Measurements from ENCODE around the gene DERL3. TPM values are rescaled to one million over a fixed set of nuclear protein-coding genes. Genes with fewer than 3 reads are reported as not detected.
A peak's percentile ranks its signal among the peaks of the same experiment; 100 is the strongest.

Gene DERL3
- total and polyA plus RNA-seq, 2 donors (not counting 1 experiment from before 2014, with no cell fraction given): 77.0 to 142 TPM

DNA sequence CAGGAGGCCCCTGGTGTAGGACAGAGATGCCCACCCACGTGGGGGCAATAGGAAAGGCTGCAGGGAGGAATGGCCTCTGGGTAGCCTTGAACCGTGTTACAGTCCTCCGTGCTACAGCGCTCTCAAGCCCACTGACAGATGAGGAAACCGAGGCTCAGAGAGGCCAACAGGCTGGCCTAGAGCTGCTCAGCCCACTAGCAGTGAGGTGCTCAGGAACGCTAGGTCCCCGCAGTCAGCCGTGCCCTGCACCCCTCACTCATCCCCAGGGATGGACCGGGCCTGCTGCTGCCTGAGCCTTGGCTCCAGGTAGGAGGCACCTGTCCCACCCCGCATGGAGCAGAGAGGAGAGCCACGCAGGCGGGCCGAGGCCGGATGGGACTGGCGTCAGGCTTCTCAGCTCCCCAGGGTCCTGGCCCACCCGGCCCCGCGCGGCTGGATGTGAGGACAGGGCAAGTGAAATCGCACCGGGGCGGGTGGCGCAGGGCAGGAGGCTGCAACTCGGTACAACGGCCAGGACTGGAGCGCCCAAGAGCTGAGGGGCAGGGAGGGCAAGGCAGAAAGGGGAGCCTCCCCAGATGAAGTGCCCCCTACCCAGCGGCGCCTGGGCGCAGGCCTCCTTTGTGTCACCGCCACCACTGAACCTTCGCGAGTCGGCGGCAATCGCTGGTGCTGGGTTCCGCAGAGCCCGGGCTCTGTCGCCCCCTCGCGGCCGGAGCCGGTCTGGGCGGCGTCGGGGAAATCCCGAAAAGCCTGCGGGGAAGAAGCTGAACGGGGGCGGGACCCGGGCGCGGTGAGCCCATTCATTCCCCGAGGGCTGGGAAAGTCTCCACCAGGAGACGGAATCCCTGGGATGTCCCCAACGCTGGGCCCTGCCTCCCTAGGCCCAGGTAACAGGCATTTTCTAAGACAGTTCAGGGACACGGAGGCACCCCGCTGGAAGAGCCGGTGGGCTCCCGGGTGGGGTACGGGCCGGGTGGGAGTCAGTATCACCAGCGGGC lies 10.5 kb upstream of the DERL3 start:
- Histone ChIP-seq H3K27ac (ENCODE audit: low read length in 2 of 2) (no peak overlapping the region), H3K27me3 (replicated peaks in 1 of 4; ENCODE audit: control extremely low read depth in 1 of 4, control insufficient read depth in 3 of 4, insufficient read depth in 4 of 4, low read length in 3 of 4) (no peaks in the 10 kb centered on the region), H3K4me1 (ENCODE audit: control insufficient read depth in 2 of 2, insufficient read depth in 2 of 2, low read length in 2 of 2) (peaks cover 38 to 62% of the 10 kb centered on the region in 2 donors), H3K36me3 (replicated peaks in 1 of 2; ENCODE audit: control extremely low read depth in 1 of 2, control insufficient read depth in 1 of 2, extremely low read depth in 1 of 2, insufficient read depth in 2 of 2, low read length in 1 of 2) (no peaks in the 10 kb centered on the region), H3K9me3 (ENCODE audit: control extremely low read depth in 1 of 3, control insufficient read depth in 2 of 3, insufficient read depth in 1 of 3, low read length in 2 of 3) (peaks cover 0 to 5% (median 0%) of the 10 kb centered on the region in 3 donors), H3K79me2 (ENCODE audit: control insufficient read depth, insufficient read depth, low read length) (peaks cover 10% of the 10 kb centered on the region), H3K4me2 (replicated peaks; ENCODE audit: low read depth, low read length, poor library complexity, severe bottlenecking) (peak overlapping the region; percentile 80), H3K4me3 (ENCODE audit: control extremely low read depth in 1 of 5, extremely low read depth in 1 of 5, insufficient read depth in 1 of 5, low read depth in 2 of 5, low read length in 4 of 5) (peak overlapping the region in 3 of 5 experiments; percentile 35 to 54 (median 40)), H3K9ac (ENCODE audit: low read length) (peak overlapping the region; percentile 29), H2AFZ (ENCODE audit: insufficient read depth, low read depth, low read length, poor library complexity, severe bottlenecking) (peak overlapping the region; percentile 71), H4K20me1 (ENCODE audit: control insufficient read depth, insufficient read depth, low read length, poor library complexity, severe bottlenecking) (no peaks in the 10 kb centered on the region)
- DNase-seq: peak; percentile 89
- intact Hi-C loops (cut with micrococcal nuclease): loop anchor here (5.0 to 10.0 kb wide), 3 partner anchors 222 to 705 kb away; partner anchors contain the start of genes RAB36 and RSPH14
- CTCF ChIA-PET: interaction anchor here (0.7 to 9.7 kb wide), 45 partner anchors 9 to 308 kb away, joined by 3 to 183 read pairs (median 4); partner anchors contain the start of genes C22orf15, CHCHD10, DERL3 and MIF
- peaks cover 68% of the 10 kb centered on the region for H3K4me1 Mint-ChIP-seq
- no peaks in the 10 kb centered on the region for H3K9me3 Mint-ChIP-seq (ENCODE audit: insufficient read depth)
- peak overlapping the region; percentile 61 for H3K27ac Mint-ChIP-seq
- TF ChIP-seq, protein P1, sequence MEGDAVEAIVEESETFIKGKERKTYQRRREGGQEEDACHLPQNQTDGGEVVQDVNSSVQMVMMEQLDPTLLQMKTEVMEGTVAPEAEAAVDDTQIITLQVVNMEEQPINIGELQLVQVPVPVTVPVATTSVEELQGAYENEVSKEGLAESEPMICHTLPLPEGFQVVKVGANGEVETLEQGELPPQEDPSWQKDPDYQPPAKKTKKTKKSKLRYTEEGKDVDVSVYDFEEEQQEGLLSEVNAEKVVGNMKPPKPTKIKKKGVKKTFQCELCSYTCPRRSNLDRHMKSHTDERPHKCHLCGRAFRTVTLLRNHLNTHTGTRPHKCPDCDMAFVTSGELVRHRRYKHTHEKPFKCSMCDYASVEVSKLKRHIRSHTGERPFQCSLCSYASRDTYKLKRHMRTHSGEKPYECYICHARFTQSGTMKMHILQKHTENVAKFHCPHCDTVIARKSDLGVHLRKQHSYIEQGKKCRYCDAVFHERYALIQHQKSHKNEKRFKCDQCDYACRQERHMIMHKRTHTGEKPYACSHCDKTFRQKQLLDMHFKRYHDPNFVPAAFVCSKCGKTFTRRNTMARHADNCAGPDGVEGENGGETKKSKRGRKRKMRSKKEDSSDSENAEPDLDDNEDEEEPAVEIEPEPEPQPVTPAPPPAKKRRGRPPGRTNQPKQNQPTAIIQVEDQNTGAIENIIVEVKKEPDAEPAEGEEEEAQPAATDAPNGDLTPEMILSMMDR (IDR thresholded peaks at IDR 0.05): peak; percentile 94
- no peak for TF ChIP-seq EZH2 (IDR thresholded peaks at IDR 0.05; ENCODE audit: borderline replicate concordance, insufficient read depth, low read depth, low read length, poor library complexity, severe bottlenecking)
- no peaks in the 10 kb centered on the region for H3K27me3 Mint-ChIP-seq
- POLR2A ChIA-PET: interaction anchor here (0.5 to 2.4 kb wide), 12 partner anchors 8 to 708 kb away, joined by 3 to 10 read pairs (median 4); partner anchors contain the start of genes DERL3, MMP11, SLC2A11 and SMARCB1
- peak overlapping the region; percentile 52 for H3K4me3 Mint-ChIP-seq
- peak; percentile 80 for ATAC-seq (ENCODE audit: low read depth)
- WGBS (ENCODE audit: insufficient coverage): 31% methylated on average over 54 of the region's 62 CpGs

Data from B cell (primary cell).